MM.1S (cell line): ENCODE results near the gene PPP1R16B.

ENCODE experiments used
- DNase-seq: peaks from one replicate; pipeline ENCODE4 v3.0.0-alpha.2; 2015
- H2AFZ ChIP-seq: fragments of 300-600 bp; sonication (generic); 2 replicates; pipeline ENCODE4 v1.6.0; 2016; ENCODE audit warnings: antibody characterized with exemption, low read length
- H3F3A ChIP-seq: fragments of 300-600 bp; sonication (generic); 2 replicates; pipeline ENCODE4 v1.6.1; 2016; ENCODE audit warnings: mild to moderate bottlenecking, antibody characterized with exemption, low read length, moderate library complexity, mixed read lengths; ENCODE audit not compliant: insufficient read depth
- H3K27ac ChIP-seq: fragments of 300-600 bp; sonication (generic); 2 replicates; pipeline ENCODE4 v1.5.1; 2016; ENCODE audit warnings: mild to moderate bottlenecking, low read length
- H3K27me3 ChIP-seq: fragments of 300-600 bp; sonication (generic); replicated peaks from 2 replicates; pipeline ENCODE4 v1.6.0; 2016; ENCODE audit warnings: low read length; ENCODE audit not compliant: insufficient read depth
- H3K36me3 ChIP-seq: fragments of 300-600 bp; sonication (generic); replicated peaks from 2 replicates; pipeline ENCODE4 v1.6.1; 2016; ENCODE audit warnings: mild to moderate bottlenecking, low read length, mixed read lengths; ENCODE audit not compliant: insufficient read depth
- H3K4me1 ChIP-seq: fragments of 300-600 bp; sonication (generic); 2 replicates; pipeline ENCODE4 v1.6.1; 2016; ENCODE audit warnings: low read length, mixed read lengths
- H3K4me2 ChIP-seq: fragments of 300-600 bp; sonication (generic); 2 replicates; pipeline ENCODE4 v1.6.0; 2016; ENCODE audit warnings: low read depth, low read length
- H3K4me3 ChIP-seq: fragments of 300-600 bp; sonication (generic); 2 replicates; pipeline ENCODE4 v1.5.1; 2016; ENCODE audit warnings: low read length, mixed read lengths
- H3K79me2 ChIP-seq: fragments of 300-600 bp; sonication (generic); 2 replicates; pipeline ENCODE4 v1.6.1; 2016; ENCODE audit warnings: mixed run types, low read length, mixed read lengths
- H3K9ac ChIP-seq: fragments of 300-600 bp; sonication (generic); 2 replicates; pipeline ENCODE4 v1.6.1; 2016; ENCODE audit warnings: low read length, mixed read lengths
- H3K9me2 ChIP-seq: fragments of 300-600 bp; sonication (generic); replicated peaks from 2 replicates; pipeline ENCODE4 v1.6.1; 2016; ENCODE audit warnings: mild to moderate bottlenecking, low read length, mixed read lengths; ENCODE audit not compliant: insufficient read depth
- H3K9me3 ChIP-seq: fragments of 300-600 bp; sonication (generic); replicated peaks from 2 replicates; pipeline ENCODE4 v1.6.1; 2016; ENCODE audit warnings: mild to moderate bottlenecking, low read length, mixed read lengths; ENCODE audit not compliant: insufficient read depth
- H4K20me1 ChIP-seq: fragments of 300-600 bp; sonication (generic); 2 replicates; pipeline ENCODE4 v1.6.1; 2016; ENCODE audit warnings: mild to moderate bottlenecking, low read length, moderate library complexity, mixed read lengths; ENCODE audit not compliant: insufficient read depth
- CTCF ChIP-seq: fragments of 300-600 bp; sonication (generic); IDR thresholded peaks from 2 replicates; pipeline ENCODE4 v1.5.1; 2016; ENCODE audit warnings: antibody characterized with exemption, low read length, mixed read lengths
- EZH2 ChIP-seq: fragments of 300-600 bp; sonication (generic); optimal IDR thresholded peaks from 2 replicates; pipeline ENCODE3; 2017; ENCODE audit warnings: low read depth, mild to moderate bottlenecking, antibody characterized with exemption, low read length, mixed read lengths
- EZH2phosphoT487 ChIP-seq: fragments of 300-600 bp; sonication (generic); IDR thresholded peaks from 2 replicates; pipeline ENCODE4 v1.6.1; 2018; ENCODE audit warnings: antibody characterized with exemption, low read length

PPP1R16B gene

GRCh38 chr20:38905375-38905774 is 99.9 kb downstream of the PPP1R16B start:
- no peaks in the 10 kb centered on the region for H3K9me3 ChIP-seq
- peaks cover 25% of the 10 kb centered on the region for H3K36me3 ChIP-seq
- H2AFZ ChIP-seq, result no peak overlapping the region
- H3K4me3 ChIP-seq, result no peak overlapping the region
- H3K9ac ChIP-seq, result no peak overlapping the region
- H3K79me2 ChIP-seq, result peaks cover 19% of the 10 kb centered on the region; the same call in 1 of the 2 replicates
- no peaks in the 10 kb centered on the region for H3K9me2 ChIP-seq
- no peaks in the 10 kb centered on the region for H3F3A ChIP-seq
- no peak for TF ChIP-seq EZH2phosphoT487
- TF ChIP-seq CTCF, result no peak
- no peak for TF ChIP-seq EZH2
- no peaks in the 10 kb centered on the region for H3K27me3 ChIP-seq
- H3K4me1 ChIP-seq, result no peaks in the 10 kb centered on the region
- DNase-seq, result no peak
- no peaks in the 10 kb centered on the region for H4K20me1 ChIP-seq
- no peak overlapping the region for H3K4me2 ChIP-seq
- no peak overlapping the region for H3K27ac ChIP-seq

GRCh38 chr20:38907918-38908677 is 102.6 kb downstream of the PPP1R16B start:
- no peaks in the 10 kb centered on the region for H3K9me2 ChIP-seq
- H3K4me2 ChIP-seq, result no peak overlapping the region
- no peaks in the 10 kb centered on the region for H3K9me3 ChIP-seq
- no peaks in the 10 kb centered on the region for H4K20me1 ChIP-seq
- TF ChIP-seq CTCF (no peak), EZH2 (no peak), EZH2phosphoT487 (no peak)
- peaks cover 15% of the 10 kb centered on the region for H3K36me3 ChIP-seq
- H3K4me1 ChIP-seq, result no peaks in the 10 kb centered on the region
- H3K27ac ChIP-seq, result no peak overlapping the region
- no peak overlapping the region for H3K9ac ChIP-seq
- H3K79me2 ChIP-seq, result peaks cover 16% of the 10 kb centered on the region; the same call in 1 of the 2 replicates
- no peak overlapping the region for H2AFZ ChIP-seq
- H3F3A ChIP-seq, result no peaks in the 10 kb centered on the region
- DNase-seq, result no peak
- no peaks in the 10 kb centered on the region for H3K27me3 ChIP-seq
- no peak overlapping the region for H3K4me3 ChIP-seq

GRCh38 chr20:38915355-38915754 is 109.9 kb downstream of the PPP1R16B start:
- no peak for DNase-seq
- Histone ChIP-seq H3K4me1 (no peaks in the 10 kb centered on the region), H3K4me3 (no peak overlapping the region), H3K4me2 (no peak overlapping the region), H3K36me3 (peaks cover 14% of the 10 kb centered on the region), H3K27me3 (no peaks in the 10 kb centered on the region), H3F3A (no peaks in the 10 kb centered on the region; the same call in 1 of the 2 replicates), H3K9me2 (no peaks in the 10 kb centered on the region), H3K9me3 (no peaks in the 10 kb centered on the region), H4K20me1 (no peaks in the 10 kb centered on the region), H3K9ac (no peak overlapping the region), H2AFZ (no peak overlapping the region), H3K79me2 (0 out of 2 replicates have a peak, but pooled peaks cover 2% of the 10 kb centered on the region), H3K27ac (no peak overlapping the region)
- TF ChIP-seq EZH2 (no peak), EZH2phosphoT487 (no peak), CTCF (no peak)
